ENCODE data around the gene SMIM44. TPM values are rescaled to one million over a fixed set of nuclear protein-coding genes. Genes with fewer than 3 reads are reported as not detected.

SMIM44 gene
- total and polyA plus RNA-seq, 10 donors, result not detected

DNA sequence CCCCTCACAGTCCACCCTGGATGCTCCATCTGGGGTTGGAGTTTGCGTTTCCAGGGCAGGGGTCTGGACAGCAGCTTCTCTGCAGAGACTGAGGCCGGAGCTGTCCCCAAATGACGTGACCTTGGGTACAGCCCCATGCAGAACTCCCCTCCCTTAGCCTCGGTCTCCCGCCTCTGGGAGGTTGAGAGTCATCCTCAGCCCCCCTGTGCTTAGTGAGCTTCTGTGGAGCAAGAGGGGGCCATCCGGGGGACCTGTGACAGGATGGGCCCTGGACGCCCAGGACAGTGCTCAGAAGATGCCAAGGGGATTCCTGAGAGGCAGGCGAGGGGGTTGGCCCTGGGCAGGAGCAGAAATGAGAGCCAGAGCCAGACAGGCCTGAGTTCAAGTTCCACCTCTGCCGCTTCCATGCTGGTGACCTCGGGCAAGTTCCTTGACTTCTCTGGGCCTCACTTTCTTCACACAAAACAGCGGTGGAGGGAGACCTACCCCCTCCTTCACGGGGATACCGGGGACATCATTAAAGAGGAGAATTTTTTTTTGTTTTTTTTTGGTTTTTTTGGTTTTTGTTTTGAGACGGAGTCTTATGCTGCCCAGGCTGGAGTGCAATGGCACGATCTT, 23.2 kb downstream of the SMIM44 start:
- 69 to 80% (median 79%) methylated on average over 10 to 15 of the region's 15 CpGs for WGBS, 5 donors
- peaks cover 0 to 99% (median 30%) of the 10 kb centered on the region in 6 donors for H3K36me3 ChIP-seq
- DNase-seq, result no peak
- no peaks in the 10 kb centered on the region for H3K9me3 ChIP-seq
- H3K4me3 ChIP-seq, result no peak overlapping the region
- H3K27ac ChIP-seq, result peak overlapping the region in 7 of 8 donors; percentile 32 to 85 (median 82)
- H3K4me1 ChIP-seq, result peaks cover 11 to 60% (median 35%) of the 10 kb centered on the region in 6 donors
- no peak for TF ChIP-seq POLR2AphosphoS5 (IDR thresholded peaks at IDR 0.05)
- TF ChIP-seq, protein P1, sequence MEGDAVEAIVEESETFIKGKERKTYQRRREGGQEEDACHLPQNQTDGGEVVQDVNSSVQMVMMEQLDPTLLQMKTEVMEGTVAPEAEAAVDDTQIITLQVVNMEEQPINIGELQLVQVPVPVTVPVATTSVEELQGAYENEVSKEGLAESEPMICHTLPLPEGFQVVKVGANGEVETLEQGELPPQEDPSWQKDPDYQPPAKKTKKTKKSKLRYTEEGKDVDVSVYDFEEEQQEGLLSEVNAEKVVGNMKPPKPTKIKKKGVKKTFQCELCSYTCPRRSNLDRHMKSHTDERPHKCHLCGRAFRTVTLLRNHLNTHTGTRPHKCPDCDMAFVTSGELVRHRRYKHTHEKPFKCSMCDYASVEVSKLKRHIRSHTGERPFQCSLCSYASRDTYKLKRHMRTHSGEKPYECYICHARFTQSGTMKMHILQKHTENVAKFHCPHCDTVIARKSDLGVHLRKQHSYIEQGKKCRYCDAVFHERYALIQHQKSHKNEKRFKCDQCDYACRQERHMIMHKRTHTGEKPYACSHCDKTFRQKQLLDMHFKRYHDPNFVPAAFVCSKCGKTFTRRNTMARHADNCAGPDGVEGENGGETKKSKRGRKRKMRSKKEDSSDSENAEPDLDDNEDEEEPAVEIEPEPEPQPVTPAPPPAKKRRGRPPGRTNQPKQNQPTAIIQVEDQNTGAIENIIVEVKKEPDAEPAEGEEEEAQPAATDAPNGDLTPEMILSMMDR (IDR thresholded peaks at IDR 0.05 in 8 of 11, conservative IDR thresholded peaks at IDR 0.05 in 3 of 11), result no peak
- TF ChIP-seq POLR2A (IDR thresholded peaks at IDR 0.05), result no peak
- no peaks in the 10 kb centered on the region for H3K27me3 ChIP-seq (replicated peaks in 1 of 7)
- intact Hi-C loops (cut with DNase I; ENCODE audit: low total_unique reads), result no loop called here

DNA sequence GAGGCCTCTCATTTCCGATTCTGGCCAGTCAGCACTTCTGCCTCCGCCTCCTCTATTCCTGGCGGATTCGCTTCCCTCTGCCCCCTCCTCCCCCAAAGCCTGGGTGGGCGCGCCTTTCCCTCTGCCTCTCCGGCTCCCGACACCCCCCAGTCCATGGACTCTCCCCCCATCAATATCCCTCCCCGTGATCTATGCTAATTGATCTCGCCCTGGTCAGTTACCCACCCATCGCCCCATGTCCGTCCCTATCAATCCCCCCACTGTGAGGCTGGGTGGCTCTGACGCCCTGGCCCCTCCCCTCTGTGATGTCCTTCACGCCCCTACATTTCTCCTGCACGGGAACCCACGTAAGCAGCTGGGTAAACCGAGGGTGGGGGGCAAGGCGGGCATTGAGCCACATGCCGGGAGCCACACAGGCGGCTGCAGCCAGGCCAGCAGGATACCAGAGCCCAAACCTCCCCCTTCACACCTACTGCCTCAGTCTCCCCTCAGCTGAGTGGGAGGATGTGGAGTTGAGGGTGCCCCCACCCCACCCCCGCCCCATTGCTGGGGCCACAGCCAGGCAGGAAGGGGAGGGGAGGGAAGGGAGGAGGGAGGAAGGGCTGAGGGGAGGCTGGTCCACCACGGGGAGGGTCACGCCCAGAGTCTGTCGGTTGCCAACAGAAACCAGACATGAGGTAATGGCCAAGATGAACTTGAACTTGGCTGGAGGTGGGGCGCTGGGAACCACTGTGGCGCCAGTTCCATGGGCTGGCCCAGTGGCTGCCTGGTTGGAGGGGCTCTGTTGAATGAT, 24.0 kb downstream of the SMIM44 start:
- no peak for DNase-seq
- intact Hi-C loops (cut with DNase I; ENCODE audit: low total_unique reads), result no loop called here
- Histone ChIP-seq H3K4me1 (peaks cover 11 to 56% (median 35%) of the 10 kb centered on the region in 6 donors), H3K4me3 (peak overlapping the region in 1 of 8 donors; percentile 22), H3K27me3 (replicated peaks in 1 of 7) (no peaks in the 10 kb centered on the region), H3K27ac (peak overlapping the region; percentile 63 to 85 (median 80)), H3K9me3 (no peaks in the 10 kb centered on the region), H3K36me3 (peaks cover 0 to 100% (median 37%) of the 10 kb centered on the region in 6 donors)
- TF ChIP-seq, protein P1 (IDR thresholded peaks at IDR 0.05 in 8 of 11, conservative IDR thresholded peaks at IDR 0.05 in 3 of 11), result no peak
- peak; percentile 39 to 69 (median 68) for TF ChIP-seq POLR2AphosphoS5 (IDR thresholded peaks at IDR 0.05)
- WGBS, 5 donors, result 42 to 68% (median 54%) methylated on average over 22 to 26 of the region's 26 CpGs

DNA sequence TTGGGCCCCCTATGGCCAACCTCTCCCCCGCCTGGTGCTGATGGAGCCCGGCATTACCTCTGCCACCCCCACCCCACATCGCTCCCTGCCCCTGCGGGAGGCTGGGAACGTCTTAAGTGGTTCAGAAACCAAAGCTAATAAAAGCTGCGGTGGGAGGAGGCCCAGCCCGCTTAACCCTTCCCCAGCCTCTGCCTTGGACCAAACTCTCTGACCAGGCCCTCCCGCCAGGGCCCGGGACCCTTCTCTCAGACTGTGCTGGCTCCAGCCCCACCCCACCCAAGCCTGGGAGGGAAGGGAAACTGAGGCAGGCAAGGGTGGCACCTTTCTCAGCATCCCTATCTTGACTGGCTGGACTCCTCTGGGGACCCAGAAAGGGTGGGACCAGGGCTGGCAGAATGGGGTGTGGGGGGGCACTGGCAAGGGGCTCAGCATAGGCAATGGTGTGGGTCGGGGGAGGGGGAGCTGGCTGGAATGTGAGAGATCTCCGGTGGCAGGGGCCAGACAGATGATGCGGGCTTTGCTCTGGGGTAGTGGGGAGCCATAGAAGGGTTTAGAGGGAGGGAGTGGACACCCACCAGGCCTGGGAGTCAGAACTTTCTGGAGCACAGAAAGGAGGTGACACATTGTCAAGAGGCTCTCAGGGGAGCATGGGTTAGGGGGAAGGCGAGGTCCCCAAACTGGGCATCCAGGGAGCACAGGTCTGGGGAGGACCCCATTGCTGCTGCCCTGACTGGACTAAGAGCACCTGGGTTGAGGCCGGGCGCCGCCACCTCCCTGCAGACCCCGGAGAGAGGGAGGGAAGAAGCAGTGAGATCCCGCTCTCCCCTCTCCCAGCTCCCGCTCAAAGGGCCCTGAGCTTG, 24.8 kb downstream of the SMIM44 start:
- no peaks in the 10 kb centered on the region for H3K27me3 ChIP-seq (replicated peaks in 1 of 7)
- no peaks in the 10 kb centered on the region for H3K9me3 ChIP-seq
- peaks cover 11 to 53% (median 35%) of the 10 kb centered on the region in 6 donors for H3K4me1 ChIP-seq
- intact Hi-C loops (cut with DNase I; ENCODE audit: low total_unique reads), result no loop called here
- no peak for DNase-seq
- WGBS, 5 donors, result 60 to 74% (median 67%) methylated on average over 15 to 19 of the region's 19 CpGs
- TF ChIP-seq POLR2A (IDR thresholded peaks at IDR 0.05), result no peak
- no peak for TF ChIP-seq POLR2AphosphoS5 (IDR thresholded peaks at IDR 0.05)
- TF ChIP-seq, protein P1 (IDR thresholded peaks at IDR 0.05 in 8 of 11, conservative IDR thresholded peaks at IDR 0.05 in 3 of 11), result no peak
- peak overlapping the region; percentile 63 to 85 (median 80) for H3K27ac ChIP-seq
- H3K4me3 ChIP-seq, result peak overlapping the region in 1 of 8 donors; percentile 22
- H3K36me3 ChIP-seq, result peaks cover 0 to 100% (median 38%) of the 10 kb centered on the region in 6 donors
